ENCODE measurements around the gene PRKCB.
"Not testable (repeated sequence)": the region's sequence is repeated elsewhere in the genome, so short reads cannot be mapped to it uniquely, and the experiment has no call there.

PRKCB gene

GRCh38 chr16:24010440-24011089 lies 174.8 kb downstream of the PRKCB start:
- DNase-seq: peak; percentile 74

- DNase-seq: no peak
Observed at GRCh38 chr16:24011237-24011636, 175.5 kb downstream of the PRKCB start.

- DNase-seq: no peak
Observed at GRCh38 chr16:24013054-24013636, 177.4 kb downstream of the PRKCB start.

GRCh38 chr16:24013864-24014645 lies 178.3 kb downstream of the PRKCB start:
- DNase-seq: no peak

- not testable (repeated sequence) for DNase-seq
Observed at GRCh38 chr16:24014955-24015354, 179.2 kb downstream of the PRKCB start.

- no peak for DNase-seq
Observed at GRCh38 chr16:24015923-24016322, 180.1 kb downstream of the PRKCB start.

GRCh38 chr16:24018485-24018884 lies 182.7 kb downstream of the PRKCB start:
- DNase-seq: no peak

GRCh38 chr16:24022797-24023196 lies 187.0 kb downstream of the PRKCB start:
- DNase-seq: no peak

- no peak for DNase-seq
Observed at GRCh38 chr16:24023621-24024020, 187.8 kb downstream of the PRKCB start.

GRCh38 chr16:24024971-24025370 lies 189.2 kb downstream of the PRKCB start:
- DNase-seq: no peak

- DNase-seq: no peak
Observed at GRCh38 chr16:24027466-24027865, 191.7 kb downstream of the PRKCB start.

- DNase-seq: not testable (repeated sequence)
Observed at GRCh38 chr16:24029841-24030240, 194.1 kb downstream of the PRKCB start.

- no peak for DNase-seq
Observed at GRCh38 chr16:24035127-24035842, 199.5 kb downstream of the PRKCB start.

- DNase-seq: no peak
Observed at GRCh38 chr16:24036038-24036543, 200.3 kb downstream of the PRKCB start.

GRCh38 chr16:24036614-24037013 lies 200.8 kb downstream of the PRKCB start:
- no peak for DNase-seq

- no peak for DNase-seq
Observed at GRCh38 chr16:24037335-24037734, 201.6 kb downstream of the PRKCB start.

GRCh38 chr16:24041834-24042631 lies 206.2 kb downstream of the PRKCB start:
- DNase-seq: peak; percentile 52

- no peak for DNase-seq
Observed at GRCh38 chr16:24044467-24044866, 208.7 kb downstream of the PRKCB start.

- no peak for DNase-seq
Observed at GRCh38 chr16:24045641-24046040, 209.9 kb downstream of the PRKCB start.

- no peak for DNase-seq
Observed at GRCh38 chr16:24046442-24046841, 210.7 kb downstream of the PRKCB start.

- no peak for DNase-seq
Observed at GRCh38 chr16:24049113-24049512, 213.3 kb downstream of the PRKCB start.

GRCh38 chr16:24051125-24051524 lies 215.3 kb downstream of the PRKCB start:
- DNase-seq: no peak

Measured in NCI-H2029 (cell line).